Lower lobe of right lung (tissue), 2 donors: ENCODE measurements around the gene TLNRD1. TPM values are rescaled to one million over a fixed set of nuclear protein-coding genes. Genes with fewer than 3 reads are reported as not detected.

ENCODE experiments used
- ATAC-seq, 2 donors: fragments of 200-7000 bp; cut with Tn5 transposase; one replicate each; pipeline ENCODE4 v1.9.1; 2020 to 2022; ENCODE audit warnings: mild to moderate bottlenecking in 2 of 2, moderate library complexity in 2 of 2
- DNase-seq: peaks from one replicate; pipeline ENCODE4 v3.0.0-alpha.2; 2020
- H3K27ac ChIP-seq: fragments of 200-600 bp; one replicate; pipeline ENCODE4 v1.8.0; 2022
- H3K27me3 ChIP-seq: fragments of 200-600 bp; one replicate; pipeline ENCODE4 v1.8.0; 2022; ENCODE audit warnings: low read depth
- H3K36me3 ChIP-seq: fragments of 200-600 bp; one replicate; pipeline ENCODE4 v1.8.0; 2022; ENCODE audit warnings: mild to moderate bottlenecking
- H3K4me1 ChIP-seq: fragments of 200-600 bp; one replicate; pipeline ENCODE4 v1.8.0; 2022
- H3K4me3 ChIP-seq: fragments of 200-600 bp; one replicate; pipeline ENCODE4 v1.8.0; 2022; ENCODE audit warnings: mild to moderate bottlenecking
- H3K9me3 ChIP-seq: fragments of 200-600 bp; one replicate; pipeline ENCODE4 v1.8.0; 2022
- intact Hi-C: fragments of 100-400 bp; cut with DNase I; formaldehyde crosslinking; loops from one replicate; pipeline ENCODE4 v1.11.0; 2022
- total RNA-seq: library from RNA; stranded (reverse); fragmentation: NEBNext Ultra II Directional; extraction: Animal tissue kit (Norgen Biotek cat#: 25700); gene quantifications from one replicate; pipeline ENCODE4 v1.2.1, GENCODE V29; 2021
- TF ChIP-seq, protein P1 (sequence below): fragments of 200-600 bp; IDR thresholded peaks from one replicate; pipeline ENCODE4 v1.8.0; 2022; ENCODE audit warnings: antibody characterized with exemption, mild to moderate bottlenecking
- donor health status: DM: no; HTN: yes; CAD: no; lungs with severe emphysema.

Gene TLNRD1
- total RNA-seq, 1 donor from 2014 or later, result 24.7 TPM

DNA sequence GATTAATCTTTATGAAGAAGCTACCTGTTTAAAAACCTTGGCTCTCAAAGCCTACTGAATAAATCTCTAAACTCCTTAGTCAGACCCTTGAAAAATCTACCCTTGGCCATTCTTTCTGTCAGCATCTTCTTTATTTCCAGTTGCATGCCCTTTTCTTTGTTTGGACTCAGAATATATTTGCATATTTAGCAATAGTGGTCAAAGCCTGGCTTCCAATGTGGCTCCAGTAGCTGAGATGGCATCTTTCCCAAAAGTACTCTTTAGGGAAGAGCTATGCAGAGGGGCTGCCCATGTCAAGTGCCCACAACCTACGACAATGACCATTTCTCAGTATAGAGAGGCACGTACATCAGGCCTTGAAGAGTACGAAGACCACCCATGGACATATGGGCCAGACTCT is 47.2 kb downstream of the TLNRD1 start:
- Histone ChIP-seq H3K27ac (no peak overlapping the region), H3K4me3 (no peak overlapping the region), H3K27me3 (no peaks in the 10 kb centered on the region), H3K36me3 (no peaks in the 10 kb centered on the region), H3K9me3 (no peaks in the 10 kb centered on the region), H3K4me1 (no peaks in the 10 kb centered on the region)
- intact Hi-C loops, result no loop called here
- no peak for ATAC-seq
- no peak for DNase-seq
- TF ChIP-seq, protein P1, sequence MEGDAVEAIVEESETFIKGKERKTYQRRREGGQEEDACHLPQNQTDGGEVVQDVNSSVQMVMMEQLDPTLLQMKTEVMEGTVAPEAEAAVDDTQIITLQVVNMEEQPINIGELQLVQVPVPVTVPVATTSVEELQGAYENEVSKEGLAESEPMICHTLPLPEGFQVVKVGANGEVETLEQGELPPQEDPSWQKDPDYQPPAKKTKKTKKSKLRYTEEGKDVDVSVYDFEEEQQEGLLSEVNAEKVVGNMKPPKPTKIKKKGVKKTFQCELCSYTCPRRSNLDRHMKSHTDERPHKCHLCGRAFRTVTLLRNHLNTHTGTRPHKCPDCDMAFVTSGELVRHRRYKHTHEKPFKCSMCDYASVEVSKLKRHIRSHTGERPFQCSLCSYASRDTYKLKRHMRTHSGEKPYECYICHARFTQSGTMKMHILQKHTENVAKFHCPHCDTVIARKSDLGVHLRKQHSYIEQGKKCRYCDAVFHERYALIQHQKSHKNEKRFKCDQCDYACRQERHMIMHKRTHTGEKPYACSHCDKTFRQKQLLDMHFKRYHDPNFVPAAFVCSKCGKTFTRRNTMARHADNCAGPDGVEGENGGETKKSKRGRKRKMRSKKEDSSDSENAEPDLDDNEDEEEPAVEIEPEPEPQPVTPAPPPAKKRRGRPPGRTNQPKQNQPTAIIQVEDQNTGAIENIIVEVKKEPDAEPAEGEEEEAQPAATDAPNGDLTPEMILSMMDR, result no peak

DNA sequence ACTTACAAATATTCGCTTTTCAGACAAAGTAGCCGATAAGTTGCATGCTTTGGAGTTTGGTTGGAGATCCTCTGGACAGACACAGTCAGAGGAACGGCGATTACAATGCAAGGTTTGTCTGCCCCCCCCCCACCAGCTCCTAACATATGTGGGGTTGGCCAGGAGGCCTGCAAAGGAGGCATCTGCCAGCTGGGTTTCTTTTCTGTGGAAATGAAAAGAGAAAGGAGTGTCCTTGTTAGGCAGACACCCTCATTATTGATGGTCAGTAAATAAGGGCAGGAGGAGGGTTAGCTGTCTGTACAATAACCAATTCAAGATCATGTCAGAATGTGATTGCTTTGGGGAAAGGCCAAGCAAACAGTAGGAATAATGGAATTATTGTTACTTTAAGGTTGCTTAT is 49.1 kb downstream of the TLNRD1 start:
- no peak overlapping the region for H3K4me3 ChIP-seq
- TF ChIP-seq, protein P1, result no peak
- no peaks in the 10 kb centered on the region for H3K27me3 ChIP-seq
- no peaks in the 10 kb centered on the region for H3K9me3 ChIP-seq
- no peak overlapping the region for H3K27ac ChIP-seq
- no peaks in the 10 kb centered on the region for H3K36me3 ChIP-seq
- ATAC-seq, result no peak
- intact Hi-C loops, result no loop called here
- no peaks in the 10 kb centered on the region for H3K4me1 ChIP-seq
- DNase-seq, result no peak

DNA sequence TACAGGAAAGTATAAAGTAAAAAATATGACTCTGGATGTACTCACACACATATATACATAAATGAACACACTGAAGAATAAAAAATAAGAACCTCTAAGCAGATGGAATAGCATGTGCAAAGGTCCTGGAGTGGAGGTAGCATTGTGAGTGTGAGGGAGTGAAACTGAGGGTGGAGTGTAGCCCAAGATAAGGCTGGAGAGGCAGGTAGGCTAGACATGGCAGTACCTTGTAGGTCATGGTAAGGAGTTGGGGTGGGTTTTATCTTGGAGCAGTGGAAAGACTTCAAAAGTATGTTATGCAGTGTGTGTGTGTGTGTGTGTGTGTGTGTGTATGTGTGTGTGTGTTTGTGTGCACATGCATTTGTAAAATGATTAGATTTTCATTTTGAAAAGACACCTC is 49.5 kb downstream of the TLNRD1 start:
- intact Hi-C loops, result no loop called here
- no peak for DNase-seq
- Histone ChIP-seq H3K27ac (no peak overlapping the region), H3K9me3 (no peaks in the 10 kb centered on the region), H3K4me1 (no peaks in the 10 kb centered on the region), H3K27me3 (no peaks in the 10 kb centered on the region), H3K4me3 (no peak overlapping the region), H3K36me3 (no peaks in the 10 kb centered on the region)
- ATAC-seq, result no peak
- TF ChIP-seq, protein P1, result no peak

DNA sequence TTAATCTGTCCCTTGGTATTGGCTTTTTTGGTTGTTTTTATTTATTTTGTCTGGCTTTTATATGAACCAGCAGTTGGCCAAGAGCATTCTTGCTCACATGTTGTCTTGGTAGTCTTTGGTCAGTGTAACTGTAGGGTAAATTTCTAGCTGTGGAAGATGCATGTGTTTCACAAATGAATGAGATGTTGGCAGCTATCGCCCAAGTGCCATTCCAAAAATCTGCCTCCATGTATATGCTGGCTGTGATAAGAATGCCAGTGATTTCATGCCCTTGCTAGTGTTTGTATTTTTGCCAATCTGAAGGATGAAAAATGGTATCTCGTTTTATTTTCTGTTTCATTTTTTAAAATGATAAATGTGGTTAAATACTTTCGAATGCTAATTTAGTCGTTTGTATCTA is 50.1 kb downstream of the TLNRD1 start:
- Histone ChIP-seq H3K27ac (no peak overlapping the region), H3K4me1 (no peaks in the 10 kb centered on the region), H3K9me3 (no peaks in the 10 kb centered on the region), H3K4me3 (no peak overlapping the region), H3K27me3 (no peaks in the 10 kb centered on the region), H3K36me3 (no peaks in the 10 kb centered on the region)
- no peak for DNase-seq
- TF ChIP-seq, protein P1, result no peak
- intact Hi-C loops, result no loop called here
- no peak for ATAC-seq

DNA sequence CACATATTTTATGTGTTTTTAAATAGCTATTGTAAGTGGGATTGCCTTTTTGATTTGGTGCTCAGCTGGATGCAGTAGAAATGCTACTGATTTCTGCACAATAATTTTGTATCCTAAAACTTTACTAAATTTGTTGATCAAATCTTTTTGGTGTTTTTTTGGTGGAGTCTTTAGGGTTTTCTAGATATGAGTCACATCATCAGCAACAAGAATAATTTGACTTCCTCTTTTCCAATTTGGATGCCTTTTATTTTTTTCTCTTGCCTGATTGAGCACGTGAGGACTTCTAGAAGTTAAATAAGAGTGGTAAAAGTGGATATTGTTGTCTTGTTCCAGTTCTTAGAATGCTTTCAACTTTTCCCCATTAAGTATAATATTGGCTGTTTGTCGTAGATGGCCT is 51.3 kb downstream of the TLNRD1 start:
- Histone ChIP-seq H3K4me1 (no peaks in the 10 kb centered on the region), H3K4me3 (no peak overlapping the region), H3K27me3 (no peaks in the 10 kb centered on the region), H3K36me3 (no peaks in the 10 kb centered on the region), H3K9me3 (no peaks in the 10 kb centered on the region), H3K27ac (no peak overlapping the region)
- intact Hi-C loops, result no loop called here
- ATAC-seq, result no peak
- TF ChIP-seq, protein P1, result no peak
- no peak for DNase-seq

DNA sequence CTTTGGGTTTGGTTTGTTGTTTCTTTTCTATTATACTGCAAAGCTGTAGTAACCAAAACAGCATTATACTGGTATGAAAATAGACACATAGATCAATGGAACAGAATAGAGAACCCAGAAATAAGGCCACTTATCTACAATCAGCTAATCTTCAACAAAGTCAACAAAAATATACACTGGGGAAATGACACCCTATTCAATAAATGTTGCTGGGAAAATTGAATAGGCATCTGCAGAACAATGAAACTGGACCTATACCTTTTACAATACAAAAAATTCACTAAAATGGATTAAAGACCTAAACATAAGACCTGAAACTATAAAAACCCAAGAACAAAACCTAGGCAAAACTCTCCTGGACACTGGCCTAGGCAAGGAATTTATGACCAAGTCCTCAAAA is 52.9 kb downstream of the TLNRD1 start:
- intact Hi-C loops, result no loop called here
- Histone ChIP-seq H3K36me3 (no peaks in the 10 kb centered on the region), H3K4me3 (no peak overlapping the region), H3K27ac (no peak overlapping the region), H3K4me1 (no peaks in the 10 kb centered on the region), H3K27me3 (no peaks in the 10 kb centered on the region), H3K9me3 (no peaks in the 10 kb centered on the region)
- ATAC-seq (no peak), DNase-seq (no peak)
- TF ChIP-seq, protein P1, result no peak
